Fibroblast of mammary gland (primary cell): ENCODE measurements around the gene TLCD3A.

Experiments
- DNase-seq: peaks from one replicate; pipeline ENCODE4 v3.0.0-alpha.2; 2010; ENCODE audit warnings: low read depth
- H3K4me3 ChIP-seq: 2 replicates; pipeline ENCODE4 v1.5.1; 2011; ENCODE audit warnings: low read depth, mild to moderate bottlenecking, low read length, moderate library complexity; ENCODE audit not compliant: control insufficient read depth
- TF ChIP-seq, protein P1 (sequence below): conservative IDR thresholded peaks from 2 replicates; pipeline ENCODE4 v1.5.1; 2011; ENCODE audit warnings: low read depth, low read length, inconsistent platforms; ENCODE audit not compliant: control insufficient read depth, insufficient read depth

Gene TLCD3A

GRCh38 chr17:759964-760363 lies 27.6 kb downstream of the TLCD3A start:
- TF ChIP-seq, protein P1, sequence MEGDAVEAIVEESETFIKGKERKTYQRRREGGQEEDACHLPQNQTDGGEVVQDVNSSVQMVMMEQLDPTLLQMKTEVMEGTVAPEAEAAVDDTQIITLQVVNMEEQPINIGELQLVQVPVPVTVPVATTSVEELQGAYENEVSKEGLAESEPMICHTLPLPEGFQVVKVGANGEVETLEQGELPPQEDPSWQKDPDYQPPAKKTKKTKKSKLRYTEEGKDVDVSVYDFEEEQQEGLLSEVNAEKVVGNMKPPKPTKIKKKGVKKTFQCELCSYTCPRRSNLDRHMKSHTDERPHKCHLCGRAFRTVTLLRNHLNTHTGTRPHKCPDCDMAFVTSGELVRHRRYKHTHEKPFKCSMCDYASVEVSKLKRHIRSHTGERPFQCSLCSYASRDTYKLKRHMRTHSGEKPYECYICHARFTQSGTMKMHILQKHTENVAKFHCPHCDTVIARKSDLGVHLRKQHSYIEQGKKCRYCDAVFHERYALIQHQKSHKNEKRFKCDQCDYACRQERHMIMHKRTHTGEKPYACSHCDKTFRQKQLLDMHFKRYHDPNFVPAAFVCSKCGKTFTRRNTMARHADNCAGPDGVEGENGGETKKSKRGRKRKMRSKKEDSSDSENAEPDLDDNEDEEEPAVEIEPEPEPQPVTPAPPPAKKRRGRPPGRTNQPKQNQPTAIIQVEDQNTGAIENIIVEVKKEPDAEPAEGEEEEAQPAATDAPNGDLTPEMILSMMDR, result no peak
- no peak overlapping the region for H3K4me3 ChIP-seq
- no peak for DNase-seq

DNA sequence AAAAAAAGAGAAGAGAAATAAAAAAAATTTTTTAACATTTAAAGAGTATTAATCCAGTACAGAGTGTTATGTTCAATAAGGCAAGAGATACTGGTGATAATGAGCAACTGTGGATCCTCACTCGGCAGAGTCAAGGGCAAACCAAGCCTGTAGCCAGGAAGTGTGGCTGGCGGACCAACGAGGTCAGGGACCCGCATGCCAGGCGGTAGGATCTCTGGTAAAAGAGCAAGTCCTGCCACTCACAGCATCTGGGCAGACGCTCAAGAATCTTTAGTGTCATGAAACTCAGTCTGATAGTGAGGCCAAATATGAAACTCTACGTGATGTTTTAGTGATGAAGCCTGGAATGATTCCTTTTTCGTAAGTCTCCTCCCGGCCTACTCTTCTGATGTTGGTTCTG lies 28.0 kb downstream of the TLCD3A start:
- no peak for DNase-seq
- no peak overlapping the region for H3K4me3 ChIP-seq
- TF ChIP-seq, protein P1, result no peak

- TF ChIP-seq, protein P1, result no peak
- no peak for DNase-seq
- no peak overlapping the region for H3K4me3 ChIP-seq
Observed at GRCh38 chr17:767076-767475, 34.7 kb downstream of the TLCD3A start.

DNA sequence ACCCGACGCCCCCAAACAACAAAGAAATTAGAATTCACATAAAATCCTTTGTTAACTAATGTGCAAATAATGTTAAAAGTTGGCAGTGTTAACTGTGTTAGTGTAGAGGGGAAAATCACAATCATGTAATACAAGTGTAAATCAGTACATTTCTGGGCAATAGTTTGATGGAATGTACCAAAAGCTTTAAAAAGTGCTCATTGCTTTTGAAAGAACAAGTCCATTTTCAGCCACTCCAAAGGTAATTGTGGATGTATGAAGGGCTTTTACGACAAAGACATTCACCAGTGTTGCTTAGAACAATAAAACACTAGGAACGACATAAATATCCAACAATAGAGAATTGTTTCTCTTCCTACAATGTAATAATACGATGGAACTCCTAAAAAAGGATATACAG lies 40.6 kb downstream of the TLCD3A start:
- TF ChIP-seq, protein P1, result no peak
- DNase-seq, result no peak
- no peak overlapping the region for H3K4me3 ChIP-seq

- TF ChIP-seq, protein P1, result no peak
- no peak overlapping the region for H3K4me3 ChIP-seq
- no peak for DNase-seq
Observed at GRCh38 chr17:773467-774312, 41.3 kb downstream of the TLCD3A start.

DNA sequence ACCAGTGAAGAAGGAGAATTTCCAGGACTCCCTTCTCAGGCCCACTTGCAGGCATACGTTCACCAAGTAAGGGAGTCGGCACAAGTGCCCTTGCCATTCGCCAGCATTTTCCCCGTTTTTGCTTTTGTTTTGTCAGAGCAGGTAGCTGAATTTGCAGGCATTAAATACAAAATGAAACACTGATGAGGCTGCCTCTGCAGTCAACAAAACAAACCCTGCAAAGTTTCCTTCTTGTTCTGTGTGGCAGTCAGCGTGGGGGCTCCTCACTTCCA lies 41.9 kb downstream of the TLCD3A start:
- DNase-seq, result no peak
- H3K4me3 ChIP-seq, result no peak overlapping the region
- TF ChIP-seq, protein P1, result no peak
